OCI-LY1 (cell line): ENCODE measurements around the gene RAPGEF5.

Experiments
- H2AFZ ChIP-seq: fragments of 200-600 bp; sonication (generic), shearing (Covaris generic); 2 replicates; pipeline ENCODE4 v1.6.0; 2014; ENCODE audit warnings: antibody characterized with exemption, mild to moderate bottlenecking, low read length
- H3F3A ChIP-seq: fragments of 200-600 bp; sonication (generic), shearing (Covaris generic); 2 replicates; pipeline ENCODE4 v1.6.0; 2014; ENCODE audit warnings: mild to moderate bottlenecking, antibody characterized with exemption, low read length, moderate library complexity; ENCODE audit not compliant: insufficient read depth
- H3K27ac ChIP-seq: fragments of 200-600 bp; sonication (generic); 2 replicates; pipeline ENCODE4 v1.5.1; 2014; ENCODE audit warnings: low read length, mixed run types, mild to moderate bottlenecking, low read depth; ENCODE audit not compliant: poor library complexity, severe bottlenecking
- H3K27me3 ChIP-seq: fragments of 200-600 bp; sonication (generic); 2 replicates; pipeline ENCODE4 v1.6.0; 2014; ENCODE audit warnings: antibody characterized with exemption, mild to moderate bottlenecking, low read length, moderate library complexity; ENCODE audit not compliant: insufficient read depth
- H3K36me3 ChIP-seq: fragments of 200-600 bp; sonication (generic); 2 replicates; pipeline ENCODE4 v1.6.1; 2014; ENCODE audit warnings: mild to moderate bottlenecking, antibody characterized with exemption, low read length, moderate library complexity, mixed read lengths; ENCODE audit not compliant: insufficient read depth
- H3K4me1 ChIP-seq: fragments of 200-600 bp; sonication (generic); 2 replicates; pipeline ENCODE4 v1.5.1; 2014; ENCODE audit warnings: mild to moderate bottlenecking, low read length, moderate library complexity; ENCODE audit not compliant: insufficient read depth, severe bottlenecking
- H3K4me2 ChIP-seq: fragments of 200-600 bp; sonication (generic), shearing (Covaris generic); 2 replicates; pipeline ENCODE4 v1.6.1; 2014; ENCODE audit warnings: low read length
- H3K4me3 ChIP-seq: fragments of 200-600 bp; sonication (generic); 2 replicates; pipeline ENCODE4 v1.5.1; 2014; ENCODE audit warnings: low read length, low read depth, mild to moderate bottlenecking, mixed read lengths; ENCODE audit not compliant: poor library complexity, severe bottlenecking
- H3K79me2 ChIP-seq: fragments of 200-600 bp; shearing (Covaris generic); 2 replicates; pipeline ENCODE4 v1.6.1; 2016; ENCODE audit warnings: mixed run types, low read length, mixed read lengths; ENCODE audit not compliant: insufficient read depth
- H3K9ac ChIP-seq: fragments of 200-600 bp; sonication (generic), shearing (Covaris generic); 2 replicates; pipeline ENCODE4 v1.6.1; 2014; ENCODE audit warnings: mild to moderate bottlenecking, low read length, mixed read lengths
- H3K9me2 ChIP-seq: fragments of 200-600 bp; sonication (generic), shearing (Covaris generic); 2 replicates; pipeline ENCODE4 v1.6.1; 2014; ENCODE audit warnings: low read depth, mild to moderate bottlenecking, low read length, mixed read lengths
- H3K9me3 ChIP-seq: fragments of 200-600 bp; shearing (Covaris generic); 2 replicates; pipeline ENCODE4 v1.6.1; 2014; ENCODE audit warnings: low read length, mixed read lengths
- H4K20me1 ChIP-seq: fragments of 200-600 bp; sonication (generic), shearing (Covaris generic); 2 replicates; pipeline ENCODE4 v1.6.0; 2016; ENCODE audit warnings: mild to moderate bottlenecking, low read length; ENCODE audit not compliant: insufficient read depth
- CTCF ChIP-seq: fragments of 200-600 bp; sonication (generic), shearing (Covaris generic); IDR thresholded peaks from 2 replicates; pipeline ENCODE4 v1.5.1; 2017; ENCODE audit warnings: mild to moderate bottlenecking, antibody characterized with exemption, low read length, moderate library complexity, mixed read lengths
- EZH2 ChIP-seq: fragments of 200-600 bp; sonication (generic), shearing (Covaris generic); IDR thresholded peaks from 2 replicates; pipeline ENCODE4 v1.8.0; 2017; ENCODE audit warnings: borderline replicate concordance, mixed run types, mild to moderate bottlenecking, antibody characterized with exemption, low read length, moderate library complexity, mixed read lengths

The RAPGEF5 gene

GRCh38 chr7:22137026-22137425 is 219.9 kb downstream of the RAPGEF5 start:
- no peak overlapping the region for H3K27ac ChIP-seq
- H2AFZ ChIP-seq, result no peak overlapping the region
- H3K9me3 ChIP-seq, result no peaks in the 10 kb centered on the region
- H3K4me1 ChIP-seq, result no peaks in the 10 kb centered on the region
- H3K9ac ChIP-seq, result no peak overlapping the region
- no peak overlapping the region for H3K4me2 ChIP-seq
- no peaks in the 10 kb centered on the region for H3F3A ChIP-seq
- no peak for TF ChIP-seq CTCF
- TF ChIP-seq EZH2, result no peak
- no peaks in the 10 kb centered on the region for H3K9me2 ChIP-seq
- H3K4me3 ChIP-seq, result no peak overlapping the region
- no peaks in the 10 kb centered on the region for H3K27me3 ChIP-seq
- H3K79me2 ChIP-seq, result no peaks in the 10 kb centered on the region
- H3K36me3 ChIP-seq, result peaks cover 49% of the 10 kb centered on the region
- no peaks in the 10 kb centered on the region for H4K20me1 ChIP-seq

DNA sequence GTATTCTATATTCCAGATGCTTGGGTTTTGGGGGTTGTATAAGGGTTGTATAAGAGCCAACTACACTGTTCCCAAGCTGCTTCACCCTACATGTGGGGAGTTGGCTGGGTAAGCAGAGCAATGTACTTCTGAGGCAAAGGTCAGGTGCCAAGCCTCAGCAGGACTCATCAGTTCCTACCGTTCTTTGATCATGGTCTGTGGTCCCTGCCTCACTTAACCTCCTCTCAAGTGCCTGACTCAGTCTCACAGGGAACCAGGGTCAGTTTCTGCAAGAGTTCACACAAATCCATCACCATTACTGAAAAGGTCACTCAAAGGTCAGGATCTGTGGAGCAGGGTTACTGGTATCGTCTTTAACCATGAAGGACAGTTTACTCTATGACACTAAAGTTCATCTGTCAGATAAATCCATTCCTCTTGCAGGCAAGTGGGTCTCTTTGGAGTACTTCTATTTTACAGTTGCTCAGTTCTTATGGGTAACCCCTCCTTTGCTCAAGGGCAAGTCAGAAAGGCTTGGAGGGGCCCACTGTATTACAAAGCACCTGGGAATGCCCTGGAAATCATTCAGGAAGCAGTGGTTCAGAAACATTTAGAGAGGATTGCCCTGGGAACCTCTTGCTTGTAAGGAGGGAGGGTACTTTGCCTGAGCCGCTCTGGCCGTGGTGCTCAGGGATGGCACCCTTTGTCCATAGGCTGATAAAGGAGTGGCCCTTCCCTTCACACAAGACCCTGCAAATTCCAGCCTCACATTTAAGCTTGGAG is 227.0 kb downstream of the RAPGEF5 start:
- Histone ChIP-seq H3K27ac (no peak overlapping the region), H3K27me3 (no peaks in the 10 kb centered on the region), H3K4me1 (no peaks in the 10 kb centered on the region), H3K36me3 (peaks cover 34% of the 10 kb centered on the region; the same call in 1 of the 2 replicates), H3K79me2 (no peaks in the 10 kb centered on the region), H3K9me3 (no peaks in the 10 kb centered on the region), H3K9ac (no peak overlapping the region), H4K20me1 (no peaks in the 10 kb centered on the region), H3K9me2 (no peaks in the 10 kb centered on the region), H3F3A (no peaks in the 10 kb centered on the region), H3K4me3 (no peak overlapping the region), H3K4me2 (no peak overlapping the region), H2AFZ (no peak overlapping the region)
- TF ChIP-seq CTCF, result no peak
- no peak for TF ChIP-seq EZH2

- Histone ChIP-seq H4K20me1 (no peaks in the 10 kb centered on the region), H3K9ac (no peak overlapping the region), H3F3A (no peaks in the 10 kb centered on the region), H3K9me3 (no peaks in the 10 kb centered on the region), H2AFZ (no peak overlapping the region), H3K36me3 (peaks cover 36% of the 10 kb centered on the region; the same call in 1 of the 2 replicates), H3K79me2 (no peaks in the 10 kb centered on the region), H3K4me1 (no peaks in the 10 kb centered on the region), H3K4me2 (no peak overlapping the region), H3K9me2 (no peaks in the 10 kb centered on the region), H3K4me3 (no peak overlapping the region), H3K27ac (no peak overlapping the region), H3K27me3 (no peaks in the 10 kb centered on the region)
- TF ChIP-seq EZH2 (no peak), CTCF (no peak)
Observed at GRCh38 chr7:22129166-22129565, 227.8 kb downstream of the RAPGEF5 start.
